Central memory CD8-positive, alpha-beta T cell (primary cell): Measurements from ENCODE around the gene NOP16.

Source experiments
- ATAC-seq: fragments of 150-1000 bp; cut with Tn5 transposase; replicated peaks from 2 replicates; pipeline ENCODE4 v1.10.0; 2022; ENCODE audit warnings: mild to moderate bottlenecking, moderate FRiP score, moderate number of reproducible peaks; ENCODE audit not compliant: poor library complexity, severe bottlenecking; ENCODE audit errors: extremely low read depth
- DNase-seq, 2 donors: peaks; one replicate each; pipeline ENCODE4 v3.0.0; 2021; ENCODE audit warnings: low spot score in 2 of 2
- H3K27ac Mint-ChIP-seq: one replicate; pipeline ENCODE4 v1.8.0; 2022; ENCODE audit warnings: low read depth, mild to moderate bottlenecking, moderate library complexity, mixed read lengths
- H3K27me3 Mint-ChIP-seq: one replicate; pipeline ENCODE4 v1.8.0; 2022; ENCODE audit warnings: mixed read lengths
- H3K36me3 Mint-ChIP-seq: one replicate; pipeline ENCODE4 v1.8.0; 2022; ENCODE audit warnings: mild to moderate bottlenecking, moderate library complexity, mixed read lengths; ENCODE audit not compliant: insufficient read depth
- H3K4me1 Mint-ChIP-seq: one replicate; pipeline ENCODE4 v1.8.0; 2022; ENCODE audit warnings: mixed read lengths
- H3K4me3 Mint-ChIP-seq: one replicate; pipeline ENCODE4 v1.8.0; 2022; ENCODE audit warnings: mild to moderate bottlenecking, moderate library complexity, mixed read lengths
- H3K9me3 Mint-ChIP-seq: one replicate; pipeline ENCODE4 v1.8.0; 2022; ENCODE audit warnings: mixed read lengths

Gene NOP16

DNA sequence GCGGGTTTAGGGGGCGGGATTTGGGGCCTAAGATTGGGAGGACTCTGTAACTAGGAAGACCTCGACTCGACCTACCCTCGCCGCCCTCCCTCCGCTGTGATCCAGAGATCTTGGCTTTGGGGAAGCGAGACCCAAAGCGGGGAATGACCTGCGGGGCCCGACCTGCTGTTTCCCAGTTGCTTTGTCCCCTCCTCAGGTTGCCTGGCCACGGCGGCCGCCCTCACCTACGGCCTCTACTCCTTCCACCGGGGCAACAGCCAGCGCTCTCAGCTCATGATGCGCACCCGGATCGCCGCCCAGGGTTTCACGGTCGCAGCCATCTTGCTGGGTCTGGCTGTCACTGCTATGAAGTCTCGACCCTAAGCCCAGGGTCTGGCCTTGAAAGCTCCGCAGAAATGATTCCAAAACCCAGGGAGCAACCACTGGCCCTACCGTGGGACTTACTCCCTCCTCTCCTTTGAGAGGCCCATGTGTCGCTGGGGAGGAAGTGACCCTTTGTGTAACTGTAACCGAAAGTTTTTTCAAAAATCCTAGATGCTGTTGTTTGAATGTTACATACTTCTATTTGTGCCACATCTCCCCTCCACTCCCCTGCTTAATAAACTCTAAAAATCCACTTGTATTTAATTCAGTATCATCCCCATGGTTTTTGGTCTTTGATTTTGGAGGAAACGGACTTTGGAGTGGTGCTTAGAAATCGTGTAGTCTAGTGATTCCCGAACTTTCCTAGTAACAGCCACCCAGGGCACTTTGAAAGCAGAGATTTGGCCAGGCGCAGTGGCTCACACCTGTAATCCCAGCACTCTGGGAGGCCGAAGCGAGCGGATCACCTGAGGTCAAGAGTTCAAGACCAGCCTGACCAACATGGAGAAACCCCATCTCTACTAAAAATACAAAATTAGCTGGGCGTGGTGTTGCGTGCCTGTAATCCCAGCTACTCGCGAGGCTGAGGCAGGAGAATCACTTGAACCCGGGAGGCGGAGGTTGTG is 1.0 kb upstream of the NOP16 start:
- Mint-ChIP-seq H3K36me3 (peaks cover 29% of the 10 kb centered on the region), H3K27me3 (no peaks in the 10 kb centered on the region), H3K4me3 (peak overlapping the region; percentile 85), H3K9me3 (no peaks in the 10 kb centered on the region), H3K4me1 (peaks cover 39% of the 10 kb centered on the region), H3K27ac (peak overlapping the region; percentile 95)
- ATAC-seq (peak; percentile 44), DNase-seq (no peak)

DNA sequence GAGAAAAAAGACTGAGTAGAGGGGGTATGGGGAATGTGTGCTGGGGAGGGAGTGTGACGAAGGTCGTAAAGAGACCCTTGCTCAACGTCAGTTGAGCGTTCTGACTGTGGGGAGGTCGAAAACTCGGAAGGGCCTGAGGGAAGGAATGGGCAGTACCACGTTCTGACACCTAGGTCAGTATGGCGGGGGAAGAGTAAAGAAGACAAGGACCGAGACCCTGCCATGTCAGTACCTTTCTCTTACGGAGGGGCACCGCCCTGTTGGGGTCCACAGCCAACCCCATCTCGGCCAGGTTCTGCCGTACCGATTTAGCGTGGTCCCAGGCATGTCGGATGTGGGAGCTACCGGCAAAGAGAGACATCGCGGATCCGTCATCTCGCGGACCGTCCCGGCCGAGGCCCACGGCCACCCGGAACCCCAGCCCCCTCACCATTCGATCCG is 375 bp downstream of the NOP16 start:
- H3K27me3 Mint-ChIP-seq, result no peaks in the 10 kb centered on the region
- H3K4me3 Mint-ChIP-seq, result peak overlapping the region; percentile 85
- DNase-seq (no peak), ATAC-seq (no peak)
- peaks cover 39% of the 10 kb centered on the region for H3K4me1 Mint-ChIP-seq
- H3K9me3 Mint-ChIP-seq, result no peaks in the 10 kb centered on the region
- H3K36me3 Mint-ChIP-seq, result peaks cover 30% of the 10 kb centered on the region
- peak overlapping the region; percentile 95 for H3K27ac Mint-ChIP-seq

DNA sequence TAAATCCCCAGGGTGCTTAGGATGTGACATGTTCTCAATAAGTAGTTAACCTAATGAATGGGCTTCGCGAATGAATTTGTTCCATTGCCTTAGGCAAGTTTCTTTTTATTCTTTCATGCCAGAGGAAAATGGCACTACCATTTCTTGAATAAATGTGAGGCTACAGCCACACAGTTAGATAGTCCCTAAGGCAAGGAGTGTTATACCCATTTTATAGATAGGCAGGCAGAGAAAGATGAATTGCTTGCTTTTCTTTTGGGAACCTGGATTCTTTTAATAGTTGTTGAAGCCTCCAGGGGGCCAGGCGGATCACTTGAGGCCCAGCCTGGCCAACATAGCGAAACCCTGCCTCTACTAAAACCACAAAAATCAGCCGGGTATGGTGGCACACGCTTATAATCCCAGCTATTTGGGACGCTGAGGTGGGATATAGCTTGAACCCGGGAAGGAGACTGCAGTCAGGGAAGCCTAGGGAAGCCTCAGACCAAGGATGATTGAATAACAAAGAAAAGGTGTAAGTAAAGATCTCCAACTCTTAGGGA is 943 bp downstream of the NOP16 start:
- Mint-ChIP-seq H3K36me3 (peaks cover 31% of the 10 kb centered on the region), H3K27me3 (no peaks in the 10 kb centered on the region), H3K9me3 (no peaks in the 10 kb centered on the region), H3K4me3 (peak overlapping the region; percentile 85), H3K27ac (peak overlapping the region; percentile 95), H3K4me1 (peaks cover 39% of the 10 kb centered on the region)
- DNase-seq (no peak), ATAC-seq (no peak)

DNA sequence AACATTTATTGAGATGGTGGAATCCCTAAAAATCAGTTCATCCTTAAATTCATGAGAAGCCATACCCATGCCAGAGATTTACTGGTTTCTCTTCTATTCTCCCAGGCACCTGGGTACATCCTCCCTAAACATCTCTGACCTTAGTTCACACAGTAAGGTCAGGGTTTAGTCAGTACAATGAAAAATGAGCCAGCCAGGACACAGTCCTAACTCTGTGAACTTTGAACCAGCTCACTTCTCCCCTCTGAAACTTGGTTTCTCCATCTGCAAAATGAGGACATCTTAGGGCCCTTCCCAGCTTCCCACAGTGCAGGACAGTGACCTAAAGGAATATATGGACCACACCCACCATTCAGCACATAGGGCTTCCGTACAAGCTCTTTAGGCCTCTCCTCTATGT is 1.9 kb downstream of the NOP16 start:
- ATAC-seq, result no peak
- no peak for DNase-seq
- Mint-ChIP-seq H3K36me3 (peaks cover 28% of the 10 kb centered on the region), H3K4me1 (peaks cover 39% of the 10 kb centered on the region), H3K9me3 (no peaks in the 10 kb centered on the region), H3K27ac (no peak overlapping the region), H3K4me3 (no peak overlapping the region), H3K27me3 (no peaks in the 10 kb centered on the region)

DNA sequence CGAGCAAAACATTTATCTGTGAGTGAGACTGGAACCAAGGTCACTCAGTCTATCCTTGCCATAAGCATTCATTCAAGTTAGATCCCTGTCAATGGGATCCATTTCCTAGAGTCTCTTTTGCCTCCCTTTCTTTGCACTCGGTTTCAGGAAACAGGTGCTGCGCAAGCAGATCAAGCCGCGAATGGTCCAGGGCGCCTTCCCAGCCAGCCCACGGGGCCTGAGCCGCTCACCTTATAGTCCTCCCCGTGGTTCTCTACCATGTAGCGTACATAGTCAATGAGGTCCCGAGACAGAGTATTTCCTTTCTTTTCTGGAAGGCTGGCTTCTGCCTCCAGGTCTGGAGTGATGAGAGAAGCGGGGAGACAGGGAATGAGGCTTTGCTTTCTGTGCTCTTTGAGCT is 3.4 kb downstream of the NOP16 start:
- Mint-ChIP-seq H3K4me1 (peaks cover 39% of the 10 kb centered on the region), H3K27me3 (no peaks in the 10 kb centered on the region), H3K9me3 (no peaks in the 10 kb centered on the region), H3K27ac (no peak overlapping the region), H3K4me3 (no peak overlapping the region), H3K36me3 (peaks cover 26% of the 10 kb centered on the region)
- DNase-seq, result no peak
- ATAC-seq, result no peak

DNA sequence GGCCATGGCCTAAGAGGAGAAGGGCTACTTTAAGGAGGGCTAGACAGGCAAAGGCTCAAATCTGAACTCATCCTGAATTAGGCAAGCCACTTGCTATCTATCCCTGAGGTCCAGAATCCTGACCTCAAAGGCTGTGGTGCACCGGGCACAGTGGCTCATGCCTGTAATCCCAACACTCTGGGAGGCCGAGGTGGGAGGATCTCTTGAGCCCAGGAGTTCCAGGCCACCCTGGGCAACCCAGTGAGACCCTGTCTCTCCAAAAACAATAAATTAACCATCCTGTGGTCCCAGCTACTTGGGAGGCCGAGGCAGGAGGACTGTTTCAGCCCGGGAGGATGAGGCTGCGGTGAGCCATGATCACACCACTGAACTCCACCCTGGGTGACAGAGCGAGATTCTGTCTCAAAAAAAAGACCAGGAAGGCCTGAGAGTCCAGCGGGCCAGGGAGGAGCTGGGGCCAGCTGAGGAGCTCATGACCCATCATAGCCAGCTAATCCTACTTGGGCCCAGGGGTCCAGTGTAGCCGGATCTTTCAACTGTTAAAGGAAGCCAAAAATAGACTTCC is 4.0 kb downstream of the NOP16 start:
- Mint-ChIP-seq H3K36me3 (peaks cover 26% of the 10 kb centered on the region), H3K27ac (no peak overlapping the region), H3K4me1 (peaks cover 36% of the 10 kb centered on the region), H3K4me3 (no peak overlapping the region), H3K9me3 (no peaks in the 10 kb centered on the region), H3K27me3 (no peaks in the 10 kb centered on the region)
- ATAC-seq (no peak), DNase-seq (no peak)

DNA sequence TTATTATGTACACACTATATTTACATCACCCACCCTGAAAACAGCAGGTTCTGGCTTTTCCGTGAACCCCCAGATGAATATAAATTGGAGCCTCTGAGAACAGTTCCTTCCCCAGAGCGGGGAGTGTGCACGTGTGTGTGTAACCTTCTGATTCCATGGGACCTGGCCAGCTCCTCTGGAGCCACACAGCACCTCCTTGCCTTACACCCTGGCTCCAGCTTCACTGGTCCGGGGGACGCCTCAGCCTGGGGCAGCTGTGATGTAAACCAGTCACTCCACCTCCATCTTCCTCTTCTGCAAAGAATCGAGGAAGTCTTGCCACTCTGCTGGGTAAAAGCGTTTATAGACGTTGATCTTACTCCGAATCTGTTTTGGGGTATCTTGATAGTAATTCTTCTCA is 4.4 kb downstream of the NOP16 start:
- ATAC-seq (no peak), DNase-seq (no peak)
- Mint-ChIP-seq H3K27me3 (no peaks in the 10 kb centered on the region), H3K27ac (no peak overlapping the region), H3K4me3 (no peak overlapping the region), H3K9me3 (no peaks in the 10 kb centered on the region), H3K36me3 (peaks cover 21% of the 10 kb centered on the region), H3K4me1 (peaks cover 34% of the 10 kb centered on the region)

DNA sequence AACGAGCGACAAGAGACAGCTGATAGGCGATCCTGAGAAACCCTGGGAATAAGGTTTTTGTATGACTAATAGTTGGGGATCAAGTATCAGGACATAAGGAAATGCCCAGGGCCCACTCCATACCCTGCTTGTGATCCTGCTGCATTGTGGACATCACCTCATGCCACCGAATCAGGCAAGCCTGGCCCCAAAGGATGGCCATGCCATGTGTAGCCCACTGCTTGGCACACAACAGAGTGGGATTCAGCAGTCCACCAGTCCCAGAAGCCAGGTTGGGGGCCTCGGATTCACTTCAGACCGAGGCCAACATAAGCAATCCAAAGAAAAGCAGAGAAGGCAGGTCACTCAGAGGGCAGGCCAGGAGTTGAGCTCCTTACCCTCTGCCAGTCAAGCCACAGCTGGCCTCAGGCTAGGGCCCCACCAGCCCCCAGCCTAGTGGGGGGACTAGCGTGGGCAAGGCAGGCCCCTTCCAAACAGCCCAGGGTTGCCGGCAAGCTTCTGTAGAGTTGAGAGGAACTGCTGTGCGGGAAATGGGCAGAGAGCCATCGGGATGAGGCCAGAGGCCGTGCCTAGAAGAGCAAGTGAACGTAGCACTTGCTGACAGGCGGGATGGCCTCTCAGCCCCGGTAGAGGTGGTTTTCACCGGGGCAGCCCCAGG is 5.0 kb downstream of the NOP16 start:
- no peak for ATAC-seq
- DNase-seq, result no peak
- Mint-ChIP-seq H3K9me3 (no peaks in the 10 kb centered on the region), H3K27me3 (no peaks in the 10 kb centered on the region), H3K36me3 (peaks cover 16% of the 10 kb centered on the region), H3K4me1 (peaks cover 33% of the 10 kb centered on the region), H3K27ac (no peak overlapping the region), H3K4me3 (no peak overlapping the region)

DNA sequence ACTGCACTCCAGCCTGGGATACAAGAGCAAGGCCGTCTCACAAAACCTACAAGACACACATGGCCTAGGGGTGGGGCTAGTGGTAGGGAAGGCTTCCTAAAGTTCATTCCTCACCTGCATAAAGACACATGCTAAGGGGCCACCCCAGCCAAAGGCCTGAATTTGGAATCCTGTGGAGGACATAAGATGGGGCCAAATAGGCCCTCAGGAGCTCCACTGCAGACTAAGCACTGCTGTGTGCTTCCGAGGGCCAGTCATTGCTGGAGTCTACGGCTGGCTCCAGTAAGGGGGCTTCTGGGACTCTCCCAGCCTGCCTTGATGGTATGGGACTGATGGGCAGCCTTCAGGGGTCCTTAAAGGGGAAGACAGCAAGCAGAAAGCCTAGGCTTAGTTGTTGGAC is 5.7 kb downstream of the NOP16 start:
- ATAC-seq, result no peak
- H3K27me3 Mint-ChIP-seq, result no peaks in the 10 kb centered on the region

DNA sequence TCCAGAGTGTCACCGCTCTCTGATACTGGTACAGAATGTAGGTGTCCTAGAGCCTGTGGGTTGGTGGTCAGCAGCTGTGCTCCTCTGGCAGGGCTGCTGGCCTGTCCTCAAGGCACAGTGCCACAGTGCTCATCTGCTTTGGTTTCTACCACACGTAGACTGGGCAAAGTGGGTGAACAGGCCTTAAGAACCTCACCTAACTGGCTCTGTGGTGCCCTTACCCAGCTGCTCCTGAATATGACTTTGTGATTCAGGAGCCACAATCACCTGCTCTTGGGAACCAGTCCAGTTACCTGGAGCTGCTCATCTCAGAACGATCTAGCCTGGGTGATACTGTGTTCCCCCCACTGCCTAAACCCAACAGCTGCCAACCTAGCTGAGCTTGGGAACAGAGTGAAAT is 6.4 kb downstream of the NOP16 start:
- H3K27me3 Mint-ChIP-seq, result no peaks in the 10 kb centered on the region
- ATAC-seq (no peak), DNase-seq (no peak)
- no peak overlapping the region for H3K27ac Mint-ChIP-seq
- no peaks in the 10 kb centered on the region for H3K9me3 Mint-ChIP-seq
- peaks cover 10% of the 10 kb centered on the region for H3K36me3 Mint-ChIP-seq
- H3K4me3 Mint-ChIP-seq, result no peak overlapping the region
- peaks cover 19% of the 10 kb centered on the region for H3K4me1 Mint-ChIP-seq

More for the DNA sequence above, 5.7 kb downstream of the NOP16 start:
- Mint-ChIP-seq H3K4me1 (peaks cover 27% of the 10 kb centered on the region), H3K36me3 (peaks cover 13% of the 10 kb centered on the region), H3K4me3 (no peak overlapping the region), H3K27ac (no peak overlapping the region), H3K9me3 (no peaks in the 10 kb centered on the region)
- DNase-seq, result no peak

DNA sequence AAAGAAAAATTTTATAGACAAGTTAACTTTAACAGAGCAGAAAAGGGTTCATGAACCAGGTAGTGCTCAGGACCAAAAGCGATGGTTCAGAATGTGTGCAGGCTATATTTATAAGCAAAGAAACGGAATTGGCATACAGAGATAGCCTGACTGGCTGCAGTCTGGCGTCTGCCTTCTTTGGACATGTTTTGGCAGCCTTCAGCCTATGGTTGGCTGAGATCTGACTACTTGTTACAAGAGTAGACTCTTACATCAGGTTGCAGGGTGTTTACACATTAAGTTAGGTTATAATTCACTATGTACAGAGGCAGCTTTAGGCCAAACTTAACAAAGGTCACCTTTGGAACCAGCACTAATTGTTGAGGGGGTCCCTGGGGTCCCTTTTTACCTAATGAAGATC is 7.0 kb downstream of the NOP16 start:
- no peak for ATAC-seq
- no peaks in the 10 kb centered on the region for H3K9me3 Mint-ChIP-seq
- H3K4me1 Mint-ChIP-seq, result peaks cover 14% of the 10 kb centered on the region
- H3K36me3 Mint-ChIP-seq, result peaks cover 8% of the 10 kb centered on the region
- DNase-seq, result no peak
- H3K4me3 Mint-ChIP-seq, result no peak overlapping the region
- no peaks in the 10 kb centered on the region for H3K27me3 Mint-ChIP-seq
- no peak overlapping the region for H3K27ac Mint-ChIP-seq

DNA sequence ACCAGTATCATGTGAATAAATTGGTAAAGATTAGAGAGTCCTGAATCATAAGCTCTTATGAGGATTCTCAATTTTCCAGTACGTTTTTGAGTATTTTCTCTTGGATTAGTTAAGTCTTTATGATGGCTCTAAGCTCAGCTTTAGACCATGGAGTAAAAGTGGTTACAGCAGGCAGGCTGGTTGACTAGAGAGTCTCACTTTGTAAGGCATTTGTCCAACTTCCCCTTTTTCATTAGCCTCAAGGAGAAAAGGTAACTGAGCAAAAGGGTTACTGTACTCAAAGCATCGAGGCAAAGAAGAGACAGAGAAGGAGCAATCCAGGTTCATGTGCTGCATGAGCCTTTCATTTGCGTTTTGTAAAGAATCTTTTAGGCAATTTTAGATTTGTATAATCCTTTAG is 8.5 kb downstream of the NOP16 start:
- Mint-ChIP-seq H3K4me1 (no peaks in the 10 kb centered on the region), H3K36me3 (peaks cover 8% of the 10 kb centered on the region), H3K27ac (no peak overlapping the region), H3K27me3 (no peaks in the 10 kb centered on the region), H3K4me3 (no peak overlapping the region), H3K9me3 (no peaks in the 10 kb centered on the region)
- ATAC-seq (no peak), DNase-seq (no peak)
